ENCODE data around the gene DLX3.

DNA sequence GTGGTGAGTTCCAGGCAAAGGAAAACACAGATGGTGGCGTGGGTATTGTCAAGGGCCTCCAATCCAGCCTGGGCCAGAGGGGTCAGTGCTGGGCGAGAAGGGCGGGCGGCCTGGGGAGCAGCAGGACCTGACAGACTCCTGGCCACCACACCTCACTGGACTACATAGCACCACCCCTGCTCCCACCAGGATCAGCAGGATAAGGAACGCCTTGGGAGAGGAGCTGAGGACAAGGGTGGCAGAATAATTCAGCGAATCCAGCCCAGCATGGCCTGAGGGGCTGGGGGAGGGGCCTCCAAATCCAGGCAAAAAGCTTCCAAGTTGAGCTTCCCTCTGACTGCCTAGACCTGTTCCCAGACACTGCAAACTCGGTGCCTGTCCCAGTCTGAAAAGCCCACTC is 19.5 kb downstream of the DLX3 start:
- TF ChIP-seq, protein P1, sequence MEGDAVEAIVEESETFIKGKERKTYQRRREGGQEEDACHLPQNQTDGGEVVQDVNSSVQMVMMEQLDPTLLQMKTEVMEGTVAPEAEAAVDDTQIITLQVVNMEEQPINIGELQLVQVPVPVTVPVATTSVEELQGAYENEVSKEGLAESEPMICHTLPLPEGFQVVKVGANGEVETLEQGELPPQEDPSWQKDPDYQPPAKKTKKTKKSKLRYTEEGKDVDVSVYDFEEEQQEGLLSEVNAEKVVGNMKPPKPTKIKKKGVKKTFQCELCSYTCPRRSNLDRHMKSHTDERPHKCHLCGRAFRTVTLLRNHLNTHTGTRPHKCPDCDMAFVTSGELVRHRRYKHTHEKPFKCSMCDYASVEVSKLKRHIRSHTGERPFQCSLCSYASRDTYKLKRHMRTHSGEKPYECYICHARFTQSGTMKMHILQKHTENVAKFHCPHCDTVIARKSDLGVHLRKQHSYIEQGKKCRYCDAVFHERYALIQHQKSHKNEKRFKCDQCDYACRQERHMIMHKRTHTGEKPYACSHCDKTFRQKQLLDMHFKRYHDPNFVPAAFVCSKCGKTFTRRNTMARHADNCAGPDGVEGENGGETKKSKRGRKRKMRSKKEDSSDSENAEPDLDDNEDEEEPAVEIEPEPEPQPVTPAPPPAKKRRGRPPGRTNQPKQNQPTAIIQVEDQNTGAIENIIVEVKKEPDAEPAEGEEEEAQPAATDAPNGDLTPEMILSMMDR (IDR thresholded peaks at IDR 0.05) = no peak
- TF ChIP-seq POLR2AphosphoS5 (IDR thresholded peaks at IDR 0.05; ENCODE audit: low read depth, low read length) (no peak), JUND (IDR thresholded peaks at IDR 0.05) (no peak), NFIC (IDR thresholded peaks at IDR 0.05; ENCODE audit: borderline replicate concordance) (no peak), ZBTB33 (IDR thresholded peaks at IDR 0.05; ENCODE audit: borderline replicate concordance, low read depth) (no peak), GABPA (IDR thresholded peaks at IDR 0.05; ENCODE audit: low read depth) (no peak), USF2 (IDR thresholded peaks at IDR 0.05; ENCODE audit: borderline replicate concordance, low read depth, low read length) (no peak), PBX3 (IDR thresholded peaks at IDR 0.05) (no peak), RXRA (IDR thresholded peaks at IDR 0.05; ENCODE audit: borderline replicate concordance, low read depth) (no peak)
